A172 (cell line): ENCODE measurements around the gene FOXA3. TPM values are rescaled to one million over a fixed set of nuclear protein-coding genes. Genes with fewer than 3 reads are reported as not detected.
"Not testable (repeated sequence)": the region's sequence is repeated elsewhere in the genome, so short reads cannot be mapped to it uniquely, and the experiment has no call there.

Source experiments
- DNase-seq: peaks from one replicate; pipeline ENCODE4 v3.0.0-alpha.2; 2015; ENCODE audit warnings: low spot score
- total RNA-seq: library from RNA; depleted of rRNA; stranded (reverse); fragments of >200 nt; shearing (Covaris generic); gene quantifications from 2 replicates; pipeline ENCODE4 v1.2.3, GENCODE V29; 2014

The FOXA3 gene
- total RNA-seq, 1 experiment from 2014 or later = not detected

DNA sequence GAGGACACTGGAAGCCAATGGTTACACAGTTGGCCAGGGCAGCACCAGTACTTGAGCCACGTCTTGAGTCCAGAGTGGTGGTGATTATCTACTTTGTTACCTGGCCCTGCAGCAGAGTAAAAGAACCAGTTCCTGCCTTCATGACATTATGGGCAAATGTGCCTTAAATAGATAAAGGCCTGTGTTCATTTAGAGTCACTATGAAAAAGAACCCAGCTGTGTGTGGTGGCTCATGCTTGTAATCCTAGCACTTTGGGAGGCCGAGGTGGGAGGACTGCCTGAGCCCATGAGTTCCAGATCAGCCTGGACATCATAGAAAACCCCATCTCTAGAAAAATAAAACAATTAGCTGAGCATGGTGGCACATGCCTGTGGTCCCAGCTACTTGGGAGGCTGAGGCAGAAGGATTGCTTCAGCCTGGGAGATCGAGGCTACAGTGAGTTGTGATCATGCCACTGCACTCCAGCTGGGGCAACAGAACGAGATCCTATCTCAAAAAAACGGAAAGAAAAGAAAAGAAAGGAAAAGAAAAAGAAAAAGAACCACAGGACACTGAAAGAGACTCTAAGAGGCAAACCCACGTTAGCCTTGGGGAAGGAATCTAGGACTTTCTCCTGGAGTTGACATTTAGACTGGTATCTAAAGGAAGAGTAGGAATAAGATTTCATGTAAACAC lies 25.2 kb downstream of the FOXA3 start:
- DNase-seq = no peak

DNA sequence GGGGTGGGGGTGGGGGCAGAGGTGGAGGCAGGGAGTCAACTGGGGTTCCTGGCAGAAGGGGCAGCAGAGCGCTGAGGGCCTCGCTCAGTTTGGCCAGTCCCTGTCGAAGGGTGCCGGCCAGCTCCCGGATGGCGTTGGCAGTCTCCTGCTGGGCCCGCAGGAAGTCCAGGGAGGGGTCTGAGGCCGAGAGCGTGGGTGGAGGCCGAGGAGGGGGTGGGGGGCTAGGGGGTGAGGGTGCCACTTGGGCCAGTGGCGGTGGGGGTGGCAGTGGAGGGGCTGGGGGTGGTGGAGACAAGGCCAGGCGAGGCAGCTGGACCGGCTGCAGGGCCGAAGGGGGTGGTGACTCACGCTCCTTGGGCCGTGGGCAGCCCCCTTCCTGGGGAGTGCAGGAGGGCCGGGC lies 26.8 kb downstream of the FOXA3 start:
- DNase-seq = no peak

DNA sequence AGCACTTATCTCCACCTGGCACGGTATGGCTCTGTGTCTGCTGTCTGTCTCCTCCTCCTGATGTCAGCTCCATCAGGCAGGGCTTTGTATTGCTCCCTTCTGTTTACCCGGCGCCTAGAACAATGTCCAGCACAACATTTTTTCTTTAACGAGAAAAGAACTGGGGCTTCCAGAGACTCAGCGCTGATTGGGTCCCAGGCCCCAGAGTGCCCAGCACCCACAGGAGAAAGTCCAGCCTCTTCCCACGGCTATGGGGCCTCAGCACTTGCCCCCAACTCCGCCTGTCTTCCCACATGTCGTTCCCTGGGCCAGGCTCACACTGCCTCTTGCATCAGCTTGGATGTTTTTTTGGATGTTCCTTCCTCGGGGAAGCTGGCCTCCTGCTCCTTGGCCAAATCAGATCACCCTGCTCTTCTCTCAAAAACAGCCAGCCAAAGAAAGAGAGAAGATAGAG lies 31.4 kb downstream of the FOXA3 start:
- no peak for DNase-seq

DNA sequence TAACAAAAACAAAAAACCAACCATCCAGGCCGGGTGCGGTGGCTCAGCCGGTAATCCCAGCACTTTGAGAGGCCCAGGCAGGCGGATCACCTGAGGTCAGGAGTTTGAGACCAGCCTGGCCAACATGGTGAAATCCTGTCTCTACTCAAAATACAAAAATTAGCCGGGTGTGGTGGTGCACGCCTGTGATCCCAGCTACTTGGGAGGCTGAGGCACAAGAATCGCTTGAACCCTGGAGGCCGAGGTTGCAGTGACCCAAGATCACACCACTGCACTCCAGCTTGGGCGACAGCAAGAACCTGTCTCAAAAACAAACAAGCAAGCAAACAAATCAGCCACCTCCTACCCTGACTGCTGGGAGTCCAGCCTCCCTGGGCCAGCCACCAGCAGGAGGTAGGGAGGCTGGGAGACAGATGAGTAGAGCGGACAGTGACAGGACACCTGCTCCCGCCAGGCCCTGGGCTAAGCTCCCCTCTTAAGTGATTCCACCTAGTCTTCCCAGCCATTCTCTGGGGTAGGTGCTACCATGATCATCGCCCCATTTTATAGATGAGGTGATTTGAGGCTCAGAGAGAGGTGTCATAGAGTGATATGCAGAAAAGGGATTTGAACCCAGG lies 32.0 kb downstream of the FOXA3 start:
- DNase-seq = not testable (repeated sequence)

DNA sequence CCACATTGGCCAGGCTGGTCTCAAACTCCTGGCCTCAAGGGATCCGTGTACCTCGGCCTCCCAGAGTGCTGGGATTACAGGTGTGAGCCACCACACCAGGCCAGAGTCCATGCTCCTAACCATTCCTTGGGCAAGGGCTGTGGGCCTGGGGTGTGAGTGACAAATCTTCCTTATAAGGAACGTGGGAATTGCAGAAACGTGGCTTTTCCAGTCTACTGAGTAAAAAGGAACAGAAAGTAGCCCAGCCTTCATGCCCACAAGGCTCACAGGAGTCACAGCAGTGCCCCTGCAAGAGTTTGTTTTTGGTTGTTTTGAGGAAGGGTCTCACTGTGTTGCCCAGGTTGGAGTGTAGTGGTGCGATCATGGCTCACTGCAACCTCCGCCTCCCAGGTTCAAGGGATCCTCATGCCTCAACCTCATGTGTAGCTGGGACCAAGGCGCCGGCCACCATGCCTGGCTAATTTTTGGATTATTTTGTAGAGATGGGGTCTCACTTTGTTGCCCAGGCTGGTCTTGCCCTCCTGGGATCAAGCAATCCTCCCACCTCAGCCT lies 33.2 kb downstream of the FOXA3 start:
- no peak for DNase-seq

DNA sequence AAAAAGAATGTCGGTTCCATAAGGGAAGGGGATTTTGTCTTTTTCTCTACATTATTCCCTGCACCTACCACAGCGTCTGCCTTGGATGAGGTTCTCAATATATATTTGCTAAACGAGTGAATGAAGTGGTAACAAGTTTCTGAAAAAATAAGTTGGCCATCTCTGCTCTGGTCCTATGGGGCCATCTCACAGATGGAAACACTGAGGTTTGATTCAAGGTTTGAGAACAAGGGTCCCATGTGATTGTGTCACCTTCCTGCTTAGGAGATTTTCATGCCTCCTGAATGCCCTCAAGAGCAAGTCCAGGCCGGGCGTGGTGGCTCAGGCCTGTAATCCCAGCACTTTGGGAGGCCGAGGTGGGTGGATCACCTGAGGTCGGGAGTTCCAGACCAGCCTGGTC lies 35.1 kb downstream of the FOXA3 start:
- no peak for DNase-seq

DNA sequence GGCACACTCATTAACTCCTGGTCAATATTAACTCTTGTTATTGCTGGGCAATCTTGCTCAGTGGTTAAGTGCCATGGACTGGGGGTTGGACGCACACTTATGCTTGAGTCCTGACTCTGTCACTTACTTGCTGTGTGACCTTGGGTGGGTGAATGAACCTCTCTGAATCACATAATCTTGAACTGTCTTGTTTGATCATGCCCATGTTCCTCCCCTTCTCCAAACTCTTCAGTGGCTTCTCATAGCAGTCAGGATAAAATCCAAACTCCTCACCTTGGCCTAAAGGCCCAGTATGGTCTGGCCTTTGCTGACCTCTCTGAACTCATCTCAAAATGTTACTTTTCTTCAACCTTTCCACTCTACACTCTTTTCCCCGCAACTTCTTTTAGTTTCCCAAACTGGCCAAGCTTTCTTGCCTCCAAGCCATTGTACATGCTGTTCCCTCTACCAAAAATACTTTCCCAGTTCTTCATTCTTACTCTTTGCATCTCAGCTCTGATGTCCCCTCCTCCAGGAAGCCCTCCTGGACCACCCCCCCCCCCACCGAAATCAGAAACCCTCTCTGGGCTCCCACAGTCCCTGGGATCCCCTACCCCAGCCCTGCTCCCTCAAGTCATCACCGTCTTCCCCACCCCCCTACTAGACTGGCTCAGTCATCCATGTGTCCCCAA lies 35.9 kb downstream of the FOXA3 start:
- no peak for DNase-seq

DNA sequence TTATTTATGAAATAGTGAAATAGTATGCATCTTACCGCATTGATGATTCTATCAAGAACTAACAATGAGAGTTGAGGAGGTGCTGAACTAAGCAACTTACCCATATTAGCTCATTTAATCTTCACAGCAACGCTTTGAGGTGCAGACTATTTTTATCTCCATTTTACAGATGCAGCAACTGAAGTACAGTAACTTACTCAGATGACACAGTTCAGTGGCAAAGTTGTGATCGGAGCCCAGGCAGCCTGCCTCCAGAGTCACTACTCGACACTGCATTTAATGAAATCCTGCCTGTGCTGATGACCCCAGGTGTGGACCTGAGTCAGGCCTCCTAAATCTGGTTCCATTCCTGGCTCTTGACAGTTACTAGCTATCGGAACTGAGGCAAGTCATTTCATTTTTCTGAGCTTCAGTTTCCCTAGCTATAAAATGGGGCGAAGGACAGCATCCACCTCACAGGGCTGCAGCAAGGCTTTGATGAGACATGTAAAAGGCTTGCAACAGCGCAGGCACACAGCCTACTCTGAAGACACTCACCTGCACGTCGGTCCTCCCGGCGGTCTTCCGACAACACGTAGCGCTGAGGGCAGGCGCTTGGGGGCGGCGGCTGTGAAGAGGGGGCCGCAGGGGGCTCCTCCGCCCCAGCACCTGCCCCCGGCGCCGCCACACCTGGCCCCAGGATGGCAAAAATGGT lies 36.8 kb downstream of the FOXA3 start:
- no peak for DNase-seq

DNA sequence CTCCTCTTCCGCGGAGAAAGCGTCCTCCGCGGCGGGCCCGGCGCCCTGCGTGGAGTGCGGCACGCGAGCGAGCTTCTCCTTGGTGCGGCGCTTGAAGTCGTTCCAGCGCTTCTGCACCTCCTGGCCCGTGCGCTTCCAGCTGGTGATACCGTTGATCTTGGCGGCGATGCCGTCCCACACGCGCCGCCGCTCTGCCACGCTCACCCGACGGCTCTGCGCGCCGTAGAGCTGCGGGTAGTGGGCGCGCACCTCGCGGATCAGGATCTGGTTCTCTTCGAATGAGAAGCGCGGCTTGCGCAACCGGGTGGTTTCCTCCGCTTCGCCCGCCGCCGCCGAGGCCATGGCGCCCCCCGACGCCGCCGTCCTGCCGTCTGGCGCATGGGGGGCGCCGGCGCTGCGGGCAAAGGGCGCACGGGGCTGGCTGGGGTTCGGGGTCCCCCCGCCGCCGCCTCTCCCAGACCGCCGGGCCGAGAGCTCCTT lies 37.3 kb downstream of the FOXA3 start:
- DNase-seq = no peak

DNA sequence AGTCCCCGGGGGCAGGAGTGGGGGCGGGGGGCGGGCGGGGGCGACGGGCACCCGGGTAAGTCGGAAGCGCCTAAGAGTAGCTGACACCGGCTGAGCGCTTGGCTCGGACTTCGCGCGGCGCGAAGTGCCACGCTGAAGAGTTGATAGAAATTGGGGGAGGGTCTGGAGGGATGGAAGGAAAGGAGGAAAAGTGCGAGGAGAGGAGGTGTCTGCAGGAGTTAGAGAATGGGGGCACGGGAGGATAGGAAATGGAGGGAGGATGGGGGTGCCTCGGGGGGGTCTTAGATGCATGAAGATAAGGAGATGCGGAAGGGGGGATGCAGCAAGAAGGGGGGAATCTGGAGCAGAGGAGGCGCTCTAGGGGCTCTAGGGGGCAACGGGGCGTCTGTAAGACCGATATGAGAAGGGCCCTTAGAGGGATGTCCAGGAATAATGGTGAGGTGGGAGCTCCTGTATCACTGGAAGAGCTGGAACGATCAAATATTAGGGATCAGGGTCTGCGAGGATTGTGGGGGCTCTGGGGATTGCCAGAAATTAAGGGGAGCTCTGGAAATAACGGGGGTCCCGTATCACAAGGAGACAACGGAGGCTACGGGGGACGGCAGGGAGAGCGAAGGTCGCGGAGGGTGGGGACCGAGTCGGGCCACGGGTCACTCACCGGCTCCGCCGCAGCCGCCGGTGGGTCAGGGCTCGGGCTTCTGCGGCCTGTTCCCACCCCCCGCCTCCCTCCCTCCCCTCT lies 38.0 kb downstream of the FOXA3 start, which contains the start of gene MYPOP:
MYPOP (minus strand) TSS at position 702 of the 739 bp plus-strand sequence. CDS start 840 bp downstream, outside the sequence.
- DNase-seq = no peak

DNA sequence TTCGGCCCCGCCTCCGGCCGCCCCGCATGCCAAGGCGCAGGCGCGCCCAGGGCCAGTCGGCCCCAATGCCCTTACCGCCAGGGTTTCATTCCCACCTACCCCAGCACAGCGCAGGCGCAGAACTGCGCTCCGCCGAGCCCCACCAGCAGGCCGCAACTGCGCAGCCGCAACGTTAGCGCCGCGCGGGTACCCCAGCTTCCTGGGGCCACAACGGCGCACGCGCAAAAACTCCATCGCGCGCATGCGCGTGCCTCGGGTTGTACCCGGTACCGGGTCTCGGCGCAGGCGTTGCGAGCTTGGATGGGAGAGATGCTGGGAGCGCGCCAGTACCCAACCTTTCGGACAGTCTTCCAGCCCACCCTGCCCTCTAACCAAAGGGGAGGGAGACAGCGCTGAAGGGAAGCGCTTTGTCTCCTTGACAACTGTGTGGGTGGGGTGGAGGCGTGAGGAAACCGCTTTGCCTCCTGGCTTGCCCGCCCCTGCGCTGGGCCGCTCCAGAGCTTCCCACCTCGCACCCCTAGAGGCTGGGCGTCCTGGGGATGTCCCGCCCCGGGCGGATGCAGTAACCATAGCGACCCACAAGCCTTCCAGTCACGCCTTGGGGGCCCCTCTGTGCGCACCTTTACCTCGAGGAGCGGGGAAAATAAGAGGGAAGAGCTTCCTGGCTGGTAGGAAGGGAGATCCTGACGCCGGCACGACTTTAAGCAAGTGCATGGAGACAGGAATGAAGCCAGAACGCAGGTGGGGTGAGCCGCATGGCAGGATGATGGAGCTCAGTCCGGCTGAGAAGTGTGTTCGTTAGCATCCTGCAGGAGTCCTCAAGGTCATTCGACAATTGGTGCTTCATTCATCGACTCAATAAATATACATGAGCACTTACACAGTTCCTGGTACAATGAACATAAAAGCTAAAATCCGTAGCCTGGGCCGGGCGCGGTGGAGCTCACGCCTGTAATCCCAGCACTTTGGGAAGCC lies 38.8 kb downstream of the FOXA3 start:
- peak; percentile 86 for DNase-seq

DNA sequence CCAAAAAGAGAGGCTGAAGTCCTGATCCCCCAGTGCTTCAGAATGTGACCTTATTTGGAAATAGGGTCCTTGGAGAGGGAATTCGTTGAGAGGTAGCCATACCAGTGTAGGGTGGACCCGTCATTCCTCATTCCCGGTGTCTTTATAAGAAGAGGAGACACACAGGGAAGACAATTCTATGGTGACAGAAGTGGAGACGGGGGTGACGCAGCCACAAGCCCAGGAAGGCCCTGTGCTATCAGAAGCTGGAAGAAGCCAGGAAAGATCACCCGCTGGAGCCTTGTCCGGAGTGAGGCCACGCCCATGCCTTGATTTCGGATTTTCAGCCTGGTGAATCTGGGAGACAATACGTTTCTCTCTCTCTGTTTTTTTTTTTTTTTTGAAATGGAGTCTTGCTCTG lies 40.9 kb downstream of the FOXA3 start:
- DNase-seq = no peak

DNA sequence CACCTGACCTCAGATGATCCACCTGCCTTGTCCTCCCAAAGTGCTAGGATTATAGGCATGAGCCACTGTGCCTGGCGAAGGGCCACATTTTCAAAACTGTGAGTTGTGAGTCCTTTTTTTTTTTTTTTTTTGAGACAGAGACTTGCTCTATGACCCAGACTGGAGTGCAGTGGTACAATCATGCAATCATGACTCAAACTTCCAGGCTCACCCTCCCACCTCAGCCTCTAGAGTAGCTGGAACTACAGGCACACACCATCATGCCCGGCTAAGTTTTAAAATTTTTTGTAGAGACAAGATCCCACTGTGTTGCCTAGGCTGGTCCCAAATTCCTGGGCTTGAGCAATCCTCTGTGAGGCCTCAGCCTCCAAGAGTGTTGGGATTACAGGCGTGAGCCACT lies 42.1 kb downstream of the FOXA3 start:
- no peak for DNase-seq

DNA sequence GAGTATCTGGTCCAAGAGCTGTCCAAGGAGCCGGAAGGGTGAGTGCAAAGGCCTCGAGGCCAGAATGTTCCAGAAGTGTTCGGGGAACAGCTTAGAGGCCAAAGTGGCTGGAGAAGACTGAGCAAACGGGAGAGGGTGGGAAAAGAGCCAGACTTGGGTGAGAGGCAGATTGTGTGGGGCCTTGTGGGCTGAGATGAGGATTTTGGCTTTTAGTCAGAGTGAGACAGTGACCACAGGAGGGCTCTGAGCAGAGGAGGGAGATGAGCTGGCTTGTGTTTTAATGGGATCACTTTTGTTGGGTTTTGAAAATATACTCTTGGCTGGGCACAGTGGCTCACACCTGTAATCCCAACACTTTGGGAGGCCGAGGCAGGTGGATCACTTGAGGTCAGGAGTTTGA lies 44.8 kb downstream of the FOXA3 start:
- DNase-seq = no peak

DNA sequence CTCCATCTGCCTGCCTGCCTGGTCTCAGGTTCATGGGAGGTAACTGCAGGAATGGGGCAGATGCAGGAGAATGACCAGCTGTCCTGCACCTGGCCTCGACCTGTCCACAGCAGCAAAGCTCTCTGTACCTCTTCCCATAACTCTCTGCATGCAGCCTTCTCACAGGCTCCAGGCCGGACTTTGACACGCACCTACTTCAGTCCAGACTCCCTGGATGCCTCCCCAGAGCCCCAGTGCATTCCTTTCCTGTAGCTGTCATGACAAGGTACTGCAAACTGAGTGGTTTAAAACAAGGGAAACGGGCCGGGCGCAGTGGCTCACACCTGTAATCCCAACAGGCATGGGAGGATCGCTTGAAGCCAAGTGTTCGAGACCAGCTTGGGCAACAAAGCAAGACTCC lies 47.2 kb downstream of the FOXA3 start:
- no peak for DNase-seq

DNA sequence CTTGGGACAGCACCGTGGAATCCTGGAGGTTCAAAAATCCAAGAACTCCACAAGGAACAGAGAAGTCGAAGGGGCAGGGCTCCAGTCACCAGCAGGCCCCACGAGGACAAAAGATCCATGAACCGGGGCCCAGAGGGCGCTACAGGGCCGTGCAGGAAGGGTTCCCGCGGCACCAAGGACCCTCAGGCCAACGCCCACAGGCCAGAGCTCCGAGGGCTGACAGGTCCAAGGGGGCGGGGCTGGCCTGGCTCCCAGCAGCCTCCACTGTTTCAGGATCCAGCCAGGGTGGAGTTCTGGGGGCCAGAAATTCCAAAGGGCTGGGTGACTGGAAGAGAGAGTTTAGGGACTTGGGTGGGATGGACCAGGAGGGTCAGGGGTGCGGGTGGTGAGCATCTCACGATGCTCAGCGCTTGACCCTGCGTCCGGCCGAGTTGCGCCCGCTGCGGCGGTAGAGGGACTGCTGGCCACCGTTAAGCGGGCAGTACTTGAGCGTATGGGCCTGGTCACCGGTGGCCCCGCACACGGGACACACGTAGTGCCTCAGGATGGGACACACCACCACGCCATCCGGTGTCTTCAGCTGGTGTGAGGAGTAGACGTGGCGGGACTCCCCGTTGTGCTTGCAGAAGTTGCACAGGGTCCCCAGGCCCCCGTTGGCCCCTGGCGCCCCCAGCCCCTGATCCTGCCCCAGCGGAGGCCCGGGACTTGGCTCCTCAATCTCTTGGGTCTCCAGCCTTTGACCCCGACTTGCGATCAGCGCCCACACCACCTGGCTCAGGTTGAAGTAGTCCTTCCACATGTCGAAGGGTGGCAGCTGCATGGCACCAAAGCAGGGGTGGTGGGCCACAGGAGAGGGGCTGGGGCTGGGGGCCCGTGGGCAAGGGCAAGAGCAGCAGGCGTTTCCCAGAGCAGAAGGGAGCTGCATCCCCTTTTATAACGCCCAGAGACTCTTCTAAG lies 50.0 kb downstream of the FOXA3 start, which contains the start of gene NANOS2:
NANOS2 (minus strand) TSS at position 905 of the 957 bp plus-strand sequence; CDS start at position 820, 85 bp downstream.
- DNase-seq = no peak

DNA sequence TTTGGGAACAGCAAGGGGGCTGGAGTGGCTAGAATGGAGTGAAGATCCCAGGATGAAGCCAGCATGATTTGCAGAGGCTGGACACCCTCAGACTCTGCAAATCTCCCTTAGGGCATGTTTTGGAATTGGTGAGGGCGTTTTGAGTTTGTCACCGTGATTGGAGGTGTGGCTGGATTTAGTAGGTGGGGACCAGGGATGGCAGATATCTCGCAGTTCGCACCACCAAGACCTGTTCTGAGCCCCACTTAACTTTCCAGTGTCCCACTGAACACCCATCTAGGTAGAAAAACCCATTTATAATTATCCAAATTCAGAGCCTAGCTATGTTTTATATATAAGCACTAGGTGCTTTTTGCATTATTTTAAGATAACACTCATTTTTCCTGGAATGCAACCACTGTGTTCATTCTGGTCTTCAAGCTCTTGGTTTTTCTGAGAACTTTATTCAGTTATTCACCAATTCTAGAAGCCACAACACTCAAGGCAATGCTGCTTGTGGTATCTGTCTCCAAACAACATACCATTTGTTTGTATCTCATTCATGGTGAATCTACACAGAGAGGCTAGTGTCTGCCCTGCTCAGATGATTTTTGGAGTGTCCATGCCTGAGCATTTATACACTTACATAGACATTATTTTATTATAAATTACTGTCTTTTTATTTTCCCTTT lies 53.4 kb downstream of the FOXA3 start:
- no peak for DNase-seq

DNA sequence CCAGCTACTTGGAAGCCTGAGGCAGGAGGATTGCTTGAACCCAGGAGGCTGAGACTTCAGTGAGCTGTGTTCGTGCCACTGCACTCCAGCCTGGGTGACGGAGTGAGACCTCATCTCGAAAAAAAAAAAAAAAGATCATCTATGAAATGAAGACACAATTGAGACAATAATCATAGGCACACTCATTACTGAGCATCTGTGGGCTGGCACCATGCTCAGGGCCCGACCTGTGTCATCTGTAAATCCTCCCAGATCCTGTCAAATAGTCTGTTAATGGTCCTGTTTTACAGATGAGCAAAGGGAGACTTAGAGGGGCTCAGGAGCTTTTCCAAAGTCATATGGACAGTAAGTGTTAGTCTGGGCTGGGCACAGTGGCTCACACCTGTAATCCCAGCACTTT lies 54.6 kb downstream of the FOXA3 start:
- DNase-seq = no peak
